GM18867 (cell line): ENCODE data around the gene YY2.
"Not testable (repeated sequence)": the region's sequence is repeated elsewhere in the genome, so short reads cannot be mapped to it uniquely, and the experiment has no call there.

Experiments
- ATAC-seq: cut with Tn5 transposase; IDR thresholded peaks from one replicate; pipeline ENCODE4 v1.9.1; 2021; ENCODE audit warnings: mild to moderate bottlenecking, moderate library complexity; ENCODE audit not compliant: unreplicated experiment

Gene YY2

GRCh38 chrX:21873063-21873775, 17.4 kb downstream of the YY2 start:
- ATAC-seq: no peak

- ATAC-seq: not testable (repeated sequence)
Observed at GRCh38 chrX:21874182-21874581, 18.4 kb downstream of the YY2 start.

GRCh38 chrX:21875013-21875412, 19.2 kb downstream of the YY2 start:
- ATAC-seq: no peak

GRCh38 chrX:21881881-21882574, 26.2 kb downstream of the YY2 start:
- no peak for ATAC-seq

GRCh38 chrX:21883258-21883657, 27.5 kb downstream of the YY2 start:
- no peak for ATAC-seq

GRCh38 chrX:21885568-21885967, 29.8 kb downstream of the YY2 start:
- ATAC-seq: no peak

- ATAC-seq: no peak
Observed at GRCh38 chrX:21905313-21905712, 49.5 kb downstream of the YY2 start.

GRCh38 chrX:21905953-21906352, 50.2 kb downstream of the YY2 start:
- ATAC-seq: no peak

- ATAC-seq: no peak
Observed at GRCh38 chrX:21907260-21907659, 51.5 kb downstream of the YY2 start.
